Measurements from ENCODE around the gene KIAA0408. TPM values are rescaled to one million over a fixed set of nuclear protein-coding genes. Genes with fewer than 3 reads are reported as not detected.

Gene KIAA0408
- total RNA-seq, 1 experiment from 2014 or later = 34.7 TPM

DNA sequence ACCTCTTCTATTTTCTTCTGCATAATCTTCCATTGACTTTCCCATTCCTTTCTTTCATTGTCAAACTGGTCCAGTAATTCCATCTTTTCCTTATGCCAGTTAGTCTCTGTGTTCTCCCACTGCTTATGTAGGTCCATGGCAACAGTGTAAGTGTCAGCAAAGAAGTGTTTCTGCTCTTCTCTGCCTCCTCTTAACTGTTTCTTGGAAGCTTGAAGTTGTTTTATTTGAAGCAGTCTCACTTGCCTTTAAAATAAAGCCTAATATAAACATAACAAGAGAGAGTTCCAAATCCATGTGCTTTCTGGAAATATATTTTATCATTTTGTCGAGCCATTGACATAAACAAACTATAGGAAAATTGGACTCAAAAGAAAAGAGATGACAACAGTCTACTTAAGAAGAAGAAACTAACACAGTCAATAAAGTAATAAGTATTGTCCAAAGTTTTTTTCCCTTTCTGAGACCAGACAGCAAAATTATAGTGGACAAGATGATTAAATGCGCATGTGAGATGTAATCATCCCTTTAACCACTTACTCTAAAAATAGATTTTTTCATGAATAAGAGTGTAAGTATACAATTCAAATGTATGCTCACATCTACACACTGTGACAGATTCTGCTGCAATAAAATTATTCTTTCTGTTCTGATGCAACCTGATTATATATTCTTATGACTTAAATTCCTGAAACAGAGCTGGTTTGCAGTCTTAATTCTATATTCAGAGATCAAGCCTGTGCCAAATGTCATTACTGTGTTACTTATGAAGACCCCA is 5.2 kb downstream of the KIAA0408 start:
- no peak for DNase-seq (ENCODE audit: low spot score)
- no peaks in the 10 kb centered on the region for H3K27me3 ChIP-seq (replicated peaks; ENCODE audit: insufficient read depth, low read depth, low read length, poor library complexity)
- H3K27ac ChIP-seq (ENCODE audit: low read depth, low read length, poor library complexity, severe bottlenecking) = peak overlapping the region; percentile 41
- ChIA-PET CTCF (no interaction called here), POLR2A (ENCODE audit: low non-redundant PET) (no interaction called here)
- intact Hi-C loops (cut with micrococcal nuclease; ENCODE audit: unreplicated experiment) = no loop called here
- H3K4me1 ChIP-seq (ENCODE audit: insufficient read depth, low read length, poor library complexity, severe bottlenecking) = peaks cover 53% of the 10 kb centered on the region
- no peaks in the 10 kb centered on the region for H3K9me3 ChIP-seq (ENCODE audit: low read depth, low read length, poor library complexity, severe bottlenecking)
- TF ChIP-seq, protein P1, sequence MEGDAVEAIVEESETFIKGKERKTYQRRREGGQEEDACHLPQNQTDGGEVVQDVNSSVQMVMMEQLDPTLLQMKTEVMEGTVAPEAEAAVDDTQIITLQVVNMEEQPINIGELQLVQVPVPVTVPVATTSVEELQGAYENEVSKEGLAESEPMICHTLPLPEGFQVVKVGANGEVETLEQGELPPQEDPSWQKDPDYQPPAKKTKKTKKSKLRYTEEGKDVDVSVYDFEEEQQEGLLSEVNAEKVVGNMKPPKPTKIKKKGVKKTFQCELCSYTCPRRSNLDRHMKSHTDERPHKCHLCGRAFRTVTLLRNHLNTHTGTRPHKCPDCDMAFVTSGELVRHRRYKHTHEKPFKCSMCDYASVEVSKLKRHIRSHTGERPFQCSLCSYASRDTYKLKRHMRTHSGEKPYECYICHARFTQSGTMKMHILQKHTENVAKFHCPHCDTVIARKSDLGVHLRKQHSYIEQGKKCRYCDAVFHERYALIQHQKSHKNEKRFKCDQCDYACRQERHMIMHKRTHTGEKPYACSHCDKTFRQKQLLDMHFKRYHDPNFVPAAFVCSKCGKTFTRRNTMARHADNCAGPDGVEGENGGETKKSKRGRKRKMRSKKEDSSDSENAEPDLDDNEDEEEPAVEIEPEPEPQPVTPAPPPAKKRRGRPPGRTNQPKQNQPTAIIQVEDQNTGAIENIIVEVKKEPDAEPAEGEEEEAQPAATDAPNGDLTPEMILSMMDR (conservative IDR thresholded peaks at IDR 0.05; ENCODE audit: low read depth, low read length) = no peak
- BruUV-seq (replicated peaks) = no TSS peak
- peaks cover 7% of the 10 kb centered on the region for H3K36me3 ChIP-seq (ENCODE audit: insufficient read depth, low read length, poor library complexity, severe bottlenecking)
- H3K4me3 ChIP-seq (ENCODE audit: low read depth, low read length, poor library complexity, severe bottlenecking) = no peak overlapping the region

DNA sequence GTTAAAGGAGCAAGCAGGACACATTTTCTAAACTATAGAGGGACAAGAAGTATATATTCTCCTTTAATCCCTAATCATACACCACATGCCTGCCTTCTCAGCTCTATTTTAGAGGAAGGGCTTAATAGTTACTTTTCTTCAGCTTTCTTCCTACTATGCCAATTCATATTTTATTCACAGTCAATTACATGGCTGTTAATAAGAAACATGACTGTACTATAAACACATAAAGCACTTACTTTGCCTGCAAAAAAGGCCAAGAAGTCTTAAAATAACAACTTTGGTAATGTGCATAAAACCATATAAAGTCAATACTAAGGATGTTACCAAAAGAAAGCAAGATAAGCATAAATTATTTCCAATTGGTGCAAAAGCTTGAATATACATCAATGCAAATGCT is 6.4 kb downstream of the KIAA0408 start:
- TF ChIP-seq, protein P1 (conservative IDR thresholded peaks at IDR 0.05; ENCODE audit: low read depth, low read length) = no peak
- TF ChIP-seq EZH2 (IDR thresholded peaks at IDR 0.05; ENCODE audit: borderline replicate concordance, low read depth, low read length, poor library complexity, severe bottlenecking) = no peak
- no peak for DNase-seq (ENCODE audit: low spot score)
- peaks cover 41% of the 10 kb centered on the region for H3K4me1 ChIP-seq (ENCODE audit: insufficient read depth, low read length, poor library complexity, severe bottlenecking)
- no peak overlapping the region for H3K4me3 ChIP-seq (ENCODE audit: low read depth, low read length, poor library complexity, severe bottlenecking)
- CTCF ChIA-PET = no interaction called here
- H3K36me3 ChIP-seq (ENCODE audit: insufficient read depth, low read length, poor library complexity, severe bottlenecking) = peaks cover 12% of the 10 kb centered on the region
- no TSS peak for BruUV-seq (replicated peaks)
- no peaks in the 10 kb centered on the region for H3K27me3 ChIP-seq (replicated peaks; ENCODE audit: insufficient read depth, low read depth, low read length, poor library complexity)
- intact Hi-C loops (cut with micrococcal nuclease; ENCODE audit: unreplicated experiment) = no loop called here
- no peaks in the 10 kb centered on the region for H3K9me3 ChIP-seq (ENCODE audit: low read depth, low read length, poor library complexity, severe bottlenecking)
- POLR2A ChIA-PET (ENCODE audit: low non-redundant PET) = no interaction called here
- H3K27ac ChIP-seq (ENCODE audit: low read depth, low read length, poor library complexity, severe bottlenecking) = no peak overlapping the region

DNA sequence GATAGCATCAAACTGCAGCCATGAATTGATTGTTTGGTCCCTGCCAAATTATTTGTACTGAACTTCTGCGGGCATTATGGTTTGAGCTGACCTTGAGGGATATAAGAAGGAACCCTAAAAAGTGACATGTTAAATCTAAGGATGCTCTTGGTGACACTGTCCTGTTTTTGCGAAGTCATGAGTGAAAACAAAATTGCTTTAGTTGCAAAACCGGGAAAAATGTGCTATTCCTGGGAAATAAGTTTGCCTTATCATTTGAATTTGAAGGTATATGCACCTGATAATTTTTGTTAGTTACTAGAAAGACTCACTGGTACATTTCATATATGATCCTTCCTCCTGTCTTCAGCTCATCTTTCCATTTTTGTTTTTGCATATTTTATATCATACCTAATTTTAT is 7.8 kb downstream of the KIAA0408 start:
- ChIA-PET POLR2A (ENCODE audit: low non-redundant PET) (no interaction called here), CTCF (no interaction called here)
- Histone ChIP-seq H3K27ac (ENCODE audit: low read depth, low read length, poor library complexity, severe bottlenecking) (no peak overlapping the region), H3K4me1 (ENCODE audit: insufficient read depth, low read length, poor library complexity, severe bottlenecking) (peaks cover 27% of the 10 kb centered on the region), H3K36me3 (ENCODE audit: insufficient read depth, low read length, poor library complexity, severe bottlenecking) (peaks cover 26% of the 10 kb centered on the region), H3K9me3 (ENCODE audit: low read depth, low read length, poor library complexity, severe bottlenecking) (no peaks in the 10 kb centered on the region), H3K27me3 (replicated peaks; ENCODE audit: insufficient read depth, low read depth, low read length, poor library complexity) (no peaks in the 10 kb centered on the region), H3K4me3 (ENCODE audit: low read depth, low read length, poor library complexity, severe bottlenecking) (no peak overlapping the region)
- no peak for DNase-seq (ENCODE audit: low spot score)
- TF ChIP-seq, protein P1 (conservative IDR thresholded peaks at IDR 0.05; ENCODE audit: low read depth, low read length) = no peak
- TF ChIP-seq EZH2 (IDR thresholded peaks at IDR 0.05; ENCODE audit: borderline replicate concordance, low read depth, low read length, poor library complexity, severe bottlenecking) = no peak
- intact Hi-C loops (cut with micrococcal nuclease; ENCODE audit: unreplicated experiment) = no loop called here
- no TSS peak for BruUV-seq (replicated peaks)
